OCI-LY3 (cell line): ENCODE results near the gene ZNF692.

Source experiments
- EZH2phosphoT487 ChIP-seq: fragments of 200-600 bp; shearing (Covaris generic); IDR thresholded peaks from 2 replicates; pipeline ENCODE4 v1.6.1; 2018; ENCODE audit warnings: antibody characterized with exemption, mixed run types, low read depth
- TF ChIP-seq, protein P1 (sequence below): fragments of 200-600, 300-600 bp; sonication (generic); IDR thresholded peaks from 2 replicates; pipeline ENCODE4 v1.5.1; 2014; ENCODE audit warnings: antibody characterized with exemption, low read length, low read depth

DNA sequence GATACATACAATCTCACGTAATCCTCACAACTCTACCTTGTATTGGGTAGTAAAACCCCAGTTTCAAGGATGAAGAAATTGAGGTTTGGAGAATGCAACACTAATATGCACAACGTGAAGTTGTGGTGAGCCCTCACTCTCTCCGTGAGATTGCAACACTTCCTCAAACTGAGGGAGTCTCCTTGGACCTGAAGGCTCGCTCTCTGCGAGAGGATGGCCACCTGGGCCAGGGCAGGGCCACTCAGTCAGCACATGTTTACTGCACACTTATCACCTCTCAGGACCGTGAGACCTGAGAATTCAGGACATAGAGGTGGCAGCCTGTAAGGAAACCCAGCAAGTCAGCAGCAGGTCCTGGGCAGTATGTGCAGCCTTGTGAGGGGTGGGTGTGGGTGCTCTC is 41.8 kb downstream of the ZNF692 start:
- TF ChIP-seq, protein P1, sequence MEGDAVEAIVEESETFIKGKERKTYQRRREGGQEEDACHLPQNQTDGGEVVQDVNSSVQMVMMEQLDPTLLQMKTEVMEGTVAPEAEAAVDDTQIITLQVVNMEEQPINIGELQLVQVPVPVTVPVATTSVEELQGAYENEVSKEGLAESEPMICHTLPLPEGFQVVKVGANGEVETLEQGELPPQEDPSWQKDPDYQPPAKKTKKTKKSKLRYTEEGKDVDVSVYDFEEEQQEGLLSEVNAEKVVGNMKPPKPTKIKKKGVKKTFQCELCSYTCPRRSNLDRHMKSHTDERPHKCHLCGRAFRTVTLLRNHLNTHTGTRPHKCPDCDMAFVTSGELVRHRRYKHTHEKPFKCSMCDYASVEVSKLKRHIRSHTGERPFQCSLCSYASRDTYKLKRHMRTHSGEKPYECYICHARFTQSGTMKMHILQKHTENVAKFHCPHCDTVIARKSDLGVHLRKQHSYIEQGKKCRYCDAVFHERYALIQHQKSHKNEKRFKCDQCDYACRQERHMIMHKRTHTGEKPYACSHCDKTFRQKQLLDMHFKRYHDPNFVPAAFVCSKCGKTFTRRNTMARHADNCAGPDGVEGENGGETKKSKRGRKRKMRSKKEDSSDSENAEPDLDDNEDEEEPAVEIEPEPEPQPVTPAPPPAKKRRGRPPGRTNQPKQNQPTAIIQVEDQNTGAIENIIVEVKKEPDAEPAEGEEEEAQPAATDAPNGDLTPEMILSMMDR: no peak
- TF ChIP-seq EZH2phosphoT487: no peak
